Immature natural killer cell (primary cell): Measurements from ENCODE around the gene MFNG. TPM values are rescaled to one million over a fixed set of nuclear protein-coding genes. Genes with fewer than 3 reads are reported as not detected.
"Not testable (repeated sequence)": the region's sequence is repeated elsewhere in the genome, so short reads cannot be mapped to it uniquely, and the experiment has no call there.

Source experiments
- DNase-seq, 3 donors: peaks; one replicate each; pipeline ENCODE4 v3.0.0; 2022; ENCODE audit warnings: mixed read lengths in 1 of 3
- H3K27ac Mint-ChIP-seq, 6 donors: one replicate each; pipeline ENCODE4 v1.8.0; 2020; ENCODE audit warnings: mixed read lengths in 6 of 6, mild to moderate bottlenecking in 5 of 6, inconsistent platforms in 4 of 6, moderate library complexity in 3 of 6
- H3K27me3 Mint-ChIP-seq, 3 donors: one replicate each; pipeline ENCODE4 v1.8.0; 2020 to 2021; ENCODE audit warnings: low read depth in 3 of 3, mild to moderate bottlenecking in 3 of 3, mixed read lengths in 3 of 3, moderate library complexity in 3 of 3, inconsistent platforms in 1 of 3
- H3K36me3 Mint-ChIP-seq, 3 donors: one replicate each; pipeline ENCODE4 v1.8.0; 2020; ENCODE audit warnings: mixed read lengths in 3 of 3, inconsistent platforms in 2 of 3, mild to moderate bottlenecking in 2 of 3
- H3K4me1 Mint-ChIP-seq, 2 donors: one replicate each; pipeline ENCODE4 v1.8.0; 2020; ENCODE audit warnings: inconsistent platforms in 2 of 2, mild to moderate bottlenecking in 2 of 2, mixed read lengths in 2 of 2, moderate library complexity in 1 of 2
- H3K4me3 Mint-ChIP-seq, 5 donors: one replicate each; pipeline ENCODE4 v1.8.0; 2020; ENCODE audit warnings: mild to moderate bottlenecking in 5 of 5, mixed read lengths in 5 of 5, inconsistent platforms in 3 of 5, moderate library complexity in 3 of 5
- H3K9me3 Mint-ChIP-seq, 6 donors: one replicate each; pipeline ENCODE4 v1.8.0; 2020; ENCODE audit warnings: mild to moderate bottlenecking in 6 of 6, mixed read lengths in 6 of 6, inconsistent platforms in 4 of 6, moderate library complexity in 3 of 6
- polyA plus RNA-seq, 3 donors: library from polyadenylated mRNA; unstranded; fragments of 300-500 nt; fragmentation: Illumina TruSeq; gene quantifications; one replicate each; pipeline ENCODE4 v1.2.3, GENCODE V29; 2021

The MFNG gene
- polyA plus RNA-seq, 3 donors from 2014 or later: 235 to 361 (median 286) TPM

GRCh38 chr22:37469416-37470086 lies 16.6 kb downstream of the MFNG start:
- H3K36me3 Mint-ChIP-seq: peaks cover 15 to 26% (median 24%) of the 10 kb centered on the region in 3 donors
- H3K27me3 Mint-ChIP-seq: no peaks in the 10 kb centered on the region
- no peak overlapping the region for H3K4me3 Mint-ChIP-seq
- DNase-seq: no peak
- H3K4me1 Mint-ChIP-seq: peaks cover 8% of the 10 kb centered on the region in 2 donors
- H3K9me3 Mint-ChIP-seq: no peaks in the 10 kb centered on the region
- peak overlapping the region in 2 of 6 donors; percentile 16 to 71 for H3K27ac Mint-ChIP-seq

GRCh38 chr22:37468201-37468695 lies 17.9 kb downstream of the MFNG start:
- DNase-seq, H3K9me3 Mint-ChIP-seq, H3K27me3 Mint-ChIP-seq, H3K4me1 Mint-ChIP-seq, H3K27ac Mint-ChIP-seq, H3K4me3 Mint-ChIP-seq: not testable (repeated sequence)
- peaks cover 17 to 35% (median 24%) of the 10 kb centered on the region in 3 donors for H3K36me3 Mint-ChIP-seq

GRCh38 chr22:37467391-37467955 lies 18.7 kb downstream of the MFNG start:
- no peak overlapping the region for H3K4me3 Mint-ChIP-seq
- peaks cover 17 to 38% (median 24%) of the 10 kb centered on the region in 3 donors for H3K36me3 Mint-ChIP-seq
- DNase-seq: no peak
- H3K9me3 Mint-ChIP-seq: no peaks in the 10 kb centered on the region
- H3K4me1 Mint-ChIP-seq: peaks cover 7 to 8% of the 10 kb centered on the region in 2 donors
- H3K27ac Mint-ChIP-seq: no peak overlapping the region
- H3K27me3 Mint-ChIP-seq: no peaks in the 10 kb centered on the region

GRCh38 chr22:37464181-37464580 lies 22.0 kb downstream of the MFNG start:
- Mint-ChIP-seq H3K36me3 (peaks cover 15 to 40% (median 16%) of the 10 kb centered on the region in 3 donors), H3K27ac (no peak overlapping the region)

GRCh38 chr22:37462983-37463382 lies 23.2 kb downstream of the MFNG start:
- peaks cover 17 to 42% (median 21%) of the 10 kb centered on the region in 3 donors for H3K36me3 Mint-ChIP-seq
- DNase-seq: no peak
- H3K27me3 Mint-ChIP-seq: peaks cover 0 to 2% (median 0%) of the 10 kb centered on the region in 3 donors
- H3K9me3 Mint-ChIP-seq: no peaks in the 10 kb centered on the region
- H3K27ac Mint-ChIP-seq: no peak overlapping the region
- H3K4me3 Mint-ChIP-seq: no peak overlapping the region
- H3K4me1 Mint-ChIP-seq: no peaks in the 10 kb centered on the region

More at GRCh38 chr22:37464181-37464580, 22.0 kb downstream of the MFNG start:
- no peak overlapping the region for H3K4me3 Mint-ChIP-seq
- no peaks in the 10 kb centered on the region for H3K9me3 Mint-ChIP-seq
- peaks cover 0 to 7% of the 10 kb centered on the region in 2 donors for H3K4me1 Mint-ChIP-seq
- H3K27me3 Mint-ChIP-seq: peaks cover 0 to 2% (median 0%) of the 10 kb centered on the region in 3 donors
- no peak for DNase-seq

- no peaks in the 10 kb centered on the region for H3K9me3 Mint-ChIP-seq
- peak overlapping the region in 1 of 5 donors; percentile 2 for H3K4me3 Mint-ChIP-seq
- H3K27me3 Mint-ChIP-seq: peaks cover 0 to 2% (median 0%) of the 10 kb centered on the region in 3 donors
- no peak for DNase-seq
- H3K4me1 Mint-ChIP-seq: no peaks in the 10 kb centered on the region
- H3K36me3 Mint-ChIP-seq: peaks cover 17 to 44% (median 21%) of the 10 kb centered on the region in 3 donors
- no peak overlapping the region for H3K27ac Mint-ChIP-seq
Measured at GRCh38 chr22:37462436-37462835, 23.7 kb downstream of the MFNG start.

GRCh38 chr22:37461961-37462360 lies 24.2 kb downstream of the MFNG start:
- H3K27me3 Mint-ChIP-seq: peaks cover 0 to 4% (median 0%) of the 10 kb centered on the region in 3 donors
- no peak for DNase-seq
- H3K4me1 Mint-ChIP-seq: no peaks in the 10 kb centered on the region
- no peaks in the 10 kb centered on the region for H3K9me3 Mint-ChIP-seq
- H3K36me3 Mint-ChIP-seq: peaks cover 17 to 45% (median 21%) of the 10 kb centered on the region in 3 donors
- no peak overlapping the region for H3K4me3 Mint-ChIP-seq
- H3K27ac Mint-ChIP-seq: no peak overlapping the region

GRCh38 chr22:37460684-37461083 lies 25.5 kb downstream of the MFNG start:
- no peak for DNase-seq
- no peak overlapping the region for H3K27ac Mint-ChIP-seq
- H3K27me3 Mint-ChIP-seq: peaks cover 0 to 4% (median 0%) of the 10 kb centered on the region in 3 donors
- H3K4me1 Mint-ChIP-seq: no peaks in the 10 kb centered on the region
- no peaks in the 10 kb centered on the region for H3K9me3 Mint-ChIP-seq
- no peak overlapping the region for H3K4me3 Mint-ChIP-seq
- H3K36me3 Mint-ChIP-seq: peaks cover 15 to 42% (median 19%) of the 10 kb centered on the region in 3 donors

GRCh38 chr22:37459206-37459605 lies 27.0 kb downstream of the MFNG start:
- H3K27ac Mint-ChIP-seq: no peak overlapping the region
- H3K36me3 Mint-ChIP-seq: peaks cover 8 to 35% (median 16%) of the 10 kb centered on the region in 3 donors
- DNase-seq: no peak
- peaks cover 0 to 2% of the 10 kb centered on the region in 2 donors for H3K4me1 Mint-ChIP-seq
- no peaks in the 10 kb centered on the region for H3K9me3 Mint-ChIP-seq
- H3K27me3 Mint-ChIP-seq: peaks cover 0 to 4% (median 0%) of the 10 kb centered on the region in 3 donors
- H3K4me3 Mint-ChIP-seq: no peak overlapping the region

GRCh38 chr22:37457093-37457893 lies 28.9 kb downstream of the MFNG start:
- H3K27ac Mint-ChIP-seq: no peak overlapping the region
- no peak overlapping the region for H3K4me3 Mint-ChIP-seq

GRCh38 chr22:37456346-37456745 lies 29.8 kb downstream of the MFNG start:
- peaks cover 8 to 24% (median 16%) of the 10 kb centered on the region in 3 donors for H3K36me3 Mint-ChIP-seq
- H3K4me3 Mint-ChIP-seq: no peak overlapping the region
- DNase-seq: no peak
- H3K27ac Mint-ChIP-seq: no peak overlapping the region
- peaks cover 0 to 5% (median 2%) of the 10 kb centered on the region in 3 donors for H3K27me3 Mint-ChIP-seq
- peaks cover 0 to 2% of the 10 kb centered on the region in 2 donors for H3K4me1 Mint-ChIP-seq
- H3K9me3 Mint-ChIP-seq: no peaks in the 10 kb centered on the region

More at GRCh38 chr22:37457093-37457893, 28.9 kb downstream of the MFNG start:
- Mint-ChIP-seq H3K9me3 (no peaks in the 10 kb centered on the region), H3K27me3 (peaks cover 0 to 4% (median 2%) of the 10 kb centered on the region in 3 donors), H3K4me1 (peaks cover 0 to 2% of the 10 kb centered on the region in 2 donors), H3K36me3 (peaks cover 8 to 27% (median 16%) of the 10 kb centered on the region in 3 donors)
- DNase-seq: peak; percentile 70 to 76 (median 71)

- Mint-ChIP-seq H3K9me3 (no peaks in the 10 kb centered on the region), H3K4me3 (no peak overlapping the region), H3K27me3 (peaks cover 0 to 5% (median 2%) of the 10 kb centered on the region in 3 donors), H3K4me1 (peaks cover 0 to 2% of the 10 kb centered on the region in 2 donors), H3K36me3 (peaks cover 8 to 24% (median 16%) of the 10 kb centered on the region in 3 donors), H3K27ac (no peak overlapping the region)
- no peak for DNase-seq
Measured at GRCh38 chr22:37455896-37456295, 30.3 kb downstream of the MFNG start.

GRCh38 chr22:37454857-37455686 lies 31.1 kb downstream of the MFNG start:
- H3K4me1 Mint-ChIP-seq: peaks cover 0 to 2% of the 10 kb centered on the region in 2 donors
- H3K9me3 Mint-ChIP-seq: no peaks in the 10 kb centered on the region
- H3K4me3 Mint-ChIP-seq: no peak overlapping the region
- peaks cover 0 to 4% (median 3%) of the 10 kb centered on the region in 3 donors for H3K27me3 Mint-ChIP-seq
- no peak overlapping the region for H3K27ac Mint-ChIP-seq
- DNase-seq: no peak
- H3K36me3 Mint-ChIP-seq: peaks cover 8 to 19% (median 11%) of the 10 kb centered on the region in 3 donors
